Neural cell (in vitro differentiated cells): ENCODE measurements around the gene OTOP3. TPM values are rescaled to one million over a fixed set of nuclear protein-coding genes. Genes with fewer than 3 reads are reported as not detected.

ENCODE experiments used
- H2AFZ ChIP-seq: fragments of 200-600, 300-800 bp; sonication (generic), shearing (Covaris generic); 2 replicates; pipeline ENCODE4 v1.6.0; 2014; ENCODE audit warnings: low read depth, mild to moderate bottlenecking, antibody characterized with exemption, low read length, moderate library complexity
- H3F3A ChIP-seq: fragments of 200-600 bp; shearing (Covaris generic); 2 replicates; pipeline ENCODE4 v1.6.1; 2016; ENCODE audit warnings: mild to moderate bottlenecking, moderate library complexity, mixed read lengths, antibody characterized with exemption, low read length; ENCODE audit not compliant: insufficient read depth, poor library complexity, severe bottlenecking
- H3K27ac ChIP-seq: fragments of 200-600, 300-800 bp; sonication (generic), shearing (Covaris generic); 2 replicates; pipeline ENCODE4 v1.5.1; 2014; ENCODE audit warnings: mild to moderate bottlenecking, low read length, moderate library complexity
- H3K27me3 ChIP-seq: fragments of 300-800, 200-600 bp; sonication (generic), shearing (Covaris generic); 2 replicates; pipeline ENCODE4 v1.6.0; 2014; ENCODE audit warnings: mild to moderate bottlenecking, low read depth, low read length, moderate library complexity; ENCODE audit not compliant: insufficient read depth
- H3K36me3 ChIP-seq: fragments of 300-800, 200-600 bp; sonication (generic), shearing (Covaris generic); 2 replicates; pipeline ENCODE4 v1.5.1; 2014; ENCODE audit warnings: mild to moderate bottlenecking, antibody characterized with exemption, low read length, moderate library complexity; ENCODE audit not compliant: insufficient read depth
- H3K4me2 ChIP-seq: fragments of 300-800, 200-600 bp; sonication (generic), shearing (Covaris generic); 2 replicates; pipeline ENCODE4 v1.6.0; 2014; ENCODE audit warnings: mild to moderate bottlenecking, low read length
- H3K4me3 ChIP-seq: fragments of 300-800, 200-600 bp; sonication (generic), shearing (Covaris generic); 2 replicates; pipeline ENCODE4 v1.5.1; 2014; ENCODE audit warnings: mild to moderate bottlenecking, low read length, moderate library complexity
- H3K79me2 ChIP-seq: fragments of 200-600 bp; shearing (Covaris generic); replicated peaks from 2 replicates; pipeline ENCODE4 v1.6.0; 2014; ENCODE audit warnings: mild to moderate bottlenecking, low read length, moderate library complexity; ENCODE audit not compliant: insufficient read depth
- H3K9ac ChIP-seq: fragments of 300-800, 200-600 bp; sonication (generic), shearing (Covaris generic); 2 replicates; pipeline ENCODE4 v1.6.1; 2016; ENCODE audit warnings: mild to moderate bottlenecking, low read length, mixed read lengths
- H3K9me2 ChIP-seq: fragments of 200-600 bp; shearing (Covaris generic); 2 replicates; pipeline ENCODE4 v1.6.1; 2016; ENCODE audit warnings: mild to moderate bottlenecking, low read length, mixed read lengths; ENCODE audit not compliant: insufficient read depth
- H3K9me3 ChIP-seq: fragments of 200-600, 300-800 bp; sonication (generic), shearing (Covaris generic); 2 replicates; pipeline ENCODE4 v1.6.1; 2016; ENCODE audit warnings: mild to moderate bottlenecking, mixed run types, low read length, moderate library complexity, mixed read lengths
- H4K20me1 ChIP-seq: fragments of 200-600 bp; shearing (Covaris generic); 2 replicates; pipeline ENCODE4 v1.6.1; 2016; ENCODE audit warnings: mild to moderate bottlenecking, mixed run types; ENCODE audit not compliant: insufficient read depth
- CTCF ChIP-seq: fragments of 450-650 bp; IDR thresholded peaks from 2 replicates; pipeline ENCODE4 v1.5.1; 2014; ENCODE audit warnings: antibody characterized with exemption, mild to moderate bottlenecking, moderate library complexity; ENCODE audit not compliant: poor library complexity, severe bottlenecking
- EP300 ChIP-seq: fragments of 450-650 bp; conservative IDR thresholded peaks from 2 replicates; pipeline ENCODE4 v1.6.1; 2014; ENCODE audit warnings: antibody characterized with exemption, mild to moderate bottlenecking, moderate library complexity; ENCODE audit not compliant: poor library complexity, severe bottlenecking
- EZH2 ChIP-seq: fragments of 200-600, 300-800 bp; shearing (Covaris generic), sonication (generic); IDR thresholded peaks from 2 replicates; pipeline ENCODE4 v1.6.1; 2014; ENCODE audit warnings: antibody characterized with exemption, low read length, borderline replicate concordance, mild to moderate bottlenecking; ENCODE audit not compliant: insufficient read depth, poor library complexity, severe bottlenecking
- MXI1 ChIP-seq: fragments of 450-650 bp; conservative IDR thresholded peaks from 2 replicates; pipeline ENCODE4 v1.6.1; 2014; ENCODE audit warnings: antibody characterized with exemption, mild to moderate bottlenecking; ENCODE audit not compliant: poor library complexity, severe bottlenecking
- POLR2AphosphoS5 ChIP-seq: IDR thresholded peaks from 2 replicates; pipeline ENCODE4 v1.6.1; 2012
- RAD21 ChIP-seq: fragments of 450-650 bp; conservative IDR thresholded peaks from 2 replicates; pipeline ENCODE4 v1.6.1; 2014; ENCODE audit warnings: antibody characterized with exemption, mild to moderate bottlenecking, moderate library complexity
- REST ChIP-seq: IDR thresholded peaks from 2 replicates; pipeline ENCODE4 v1.6.1; 2012; ENCODE audit warnings: borderline replicate concordance
- SMC3 ChIP-seq: fragments of 450-650 bp; conservative IDR thresholded peaks from 2 replicates; pipeline ENCODE4 v1.6.1; 2014; ENCODE audit warnings: antibody characterized with exemption, mild to moderate bottlenecking, moderate library complexity; ENCODE audit not compliant: poor library complexity
- TAF1 ChIP-seq: IDR thresholded peaks from 2 replicates; pipeline ENCODE4 v1.6.1; 2012; ENCODE audit warnings: low read depth
- polyA plus RNA-seq: library from polyadenylated mRNA; depleted of rRNA; stranded (reverse); fragments of >200 nt; gene quantifications from 2 replicates; pipeline ENCODE4 v1.2.3, GENCODE V29; 2014

The OTOP3 gene
- polyA plus RNA-seq, 1 donor from 2014 or later, result not detected

GRCh38 chr17:74941128-74941725, 5.5 kb downstream of the OTOP3 start:
- no peak overlapping the region for H3K9ac ChIP-seq
- H3K9me3 ChIP-seq, result no peaks in the 10 kb centered on the region
- no peak for TF ChIP-seq POLR2AphosphoS5
- no peak for TF ChIP-seq MXI1
- no peak for TF ChIP-seq EP300
- no peak for TF ChIP-seq CTCF
- TF ChIP-seq TAF1, result no peak
- no peak for TF ChIP-seq RAD21
- no peak for TF ChIP-seq SMC3
- TF ChIP-seq EZH2, result no peak
- H4K20me1 ChIP-seq, result no peaks in the 10 kb centered on the region
- H2AFZ ChIP-seq, result no peak overlapping the region
- peaks cover 59% of the 10 kb centered on the region for H3K27me3 ChIP-seq
- H3K79me2 ChIP-seq, result no peaks in the 10 kb centered on the region
- no peaks in the 10 kb centered on the region for H3K36me3 ChIP-seq
- H3K9me2 ChIP-seq, result no peaks in the 10 kb centered on the region
- no peak overlapping the region for H3K27ac ChIP-seq
- H3K4me3 ChIP-seq, result no peak overlapping the region
- H3K4me2 ChIP-seq, result no peak overlapping the region
- H3F3A ChIP-seq, result no peaks in the 10 kb centered on the region

- H3K36me3 ChIP-seq, result no peaks in the 10 kb centered on the region
- no peak overlapping the region for H2AFZ ChIP-seq
- peaks cover 32% of the 10 kb centered on the region for H3K27me3 ChIP-seq
- H3K27ac ChIP-seq, result no peak overlapping the region
- no peaks in the 10 kb centered on the region for H3F3A ChIP-seq
- H3K9ac ChIP-seq, result no peak overlapping the region
- H3K4me2 ChIP-seq, result no peak overlapping the region
- no peak overlapping the region for H3K4me3 ChIP-seq
- H3K9me2 ChIP-seq, result no peaks in the 10 kb centered on the region
- no peaks in the 10 kb centered on the region for H3K9me3 ChIP-seq
- TF ChIP-seq TAF1 (no peak), CTCF (no peak), MXI1 (no peak)
- no peaks in the 10 kb centered on the region for H3K79me2 ChIP-seq
- H4K20me1 ChIP-seq, result no peaks in the 10 kb centered on the region
Observed at GRCh38 chr17:74943808-74944522, 8.3 kb downstream of the OTOP3 start.

- Histone ChIP-seq H2AFZ (no peak overlapping the region), H3K4me2 (no peak overlapping the region), H3K27me3 (peaks cover 20% of the 10 kb centered on the region), H4K20me1 (no peaks in the 10 kb centered on the region), H3K9ac (no peak overlapping the region), H3K36me3 (no peaks in the 10 kb centered on the region), H3K79me2 (no peaks in the 10 kb centered on the region), H3K27ac (no peak overlapping the region), H3F3A (no peaks in the 10 kb centered on the region), H3K9me2 (no peaks in the 10 kb centered on the region), H3K9me3 (no peaks in the 10 kb centered on the region), H3K4me3 (no peak overlapping the region)
- TF ChIP-seq MXI1 (no peak), CTCF (no peak), REST (no peak), SMC3 (no peak), EP300 (no peak), TAF1 (no peak), EZH2 (no peak)
Observed at GRCh38 chr17:74945543-74945942, 9.8 kb downstream of the OTOP3 start.
